BLaER1 (cell line): ENCODE data around the gene FOXP4.
A peak's percentile ranks its signal among the peaks of the same experiment; 100 is the strongest.

Experiments used
- H3K27ac ChIP-seq: shearing (Covaris generic); formaldehyde crosslinking; 2 replicates; pipeline ENCODE4 v1.8.1; 2022
- H3K27me3 ChIP-seq: shearing (Covaris generic); formaldehyde crosslinking; 2 replicates; pipeline ENCODE4 v1.8.1; 2022
- H3K36me3 ChIP-seq: shearing (Covaris generic); formaldehyde crosslinking; 2 replicates; pipeline ENCODE4 v1.8.1; 2022
- H3K4me1 ChIP-seq: shearing (Covaris generic); formaldehyde crosslinking; 2 replicates; pipeline ENCODE4 v1.8.1; 2022
- H3K4me2 ChIP-seq: shearing (Covaris generic); formaldehyde crosslinking; 2 replicates; pipeline ENCODE4 v1.8.1; 2022
- H3K4me3 ChIP-seq: shearing (Covaris generic); formaldehyde crosslinking; 2 replicates; pipeline ENCODE4 v1.8.1; 2022
- H3K9ac ChIP-seq: shearing (Covaris generic); formaldehyde crosslinking; 2 replicates; pipeline ENCODE4 v1.8.1; 2022
- H3K9me3 ChIP-seq: shearing (Covaris generic); formaldehyde crosslinking; 2 replicates; pipeline ENCODE4 v1.8.1; 2022
- H4K20me1 ChIP-seq: shearing (Covaris generic); formaldehyde crosslinking; 2 replicates; pipeline ENCODE4 v1.8.1; 2022
- Cebpa-rat ChIP-seq: shearing (Covaris generic); IDR thresholded peaks from 2 replicates; pipeline ENCODE4 v1.8.1; 2022

The FOXP4 gene

GRCh38 chr6:41572613-41573012 is 26.4 kb downstream of the FOXP4 start:
- H3K4me3 ChIP-seq, result no peak overlapping the region
- H3K27ac ChIP-seq, result no peak overlapping the region
- H4K20me1 ChIP-seq, result peaks cover 79% of the 10 kb centered on the region
- H3K36me3 ChIP-seq, result peaks cover 75% of the 10 kb centered on the region
- peaks cover 54% of the 10 kb centered on the region for H3K4me1 ChIP-seq
- no peak for TF ChIP-seq Cebpa-rat
- H3K9ac ChIP-seq, result no peak overlapping the region
- H3K27me3 ChIP-seq, result no peaks in the 10 kb centered on the region
- no peaks in the 10 kb centered on the region for H3K9me3 ChIP-seq
- no peak overlapping the region for H3K4me2 ChIP-seq

- H3K27me3 ChIP-seq, result no peaks in the 10 kb centered on the region
- no peaks in the 10 kb centered on the region for H3K9me3 ChIP-seq
- no peak overlapping the region for H3K9ac ChIP-seq
- H3K36me3 ChIP-seq, result peaks cover 70% of the 10 kb centered on the region
- TF ChIP-seq Cebpa-rat, result no peak
- peaks cover 61% of the 10 kb centered on the region for H3K4me1 ChIP-seq
- no peak overlapping the region; the same call in 1 of the 2 replicates for H3K4me2 ChIP-seq
- H3K4me3 ChIP-seq, result no peak overlapping the region
- H3K27ac ChIP-seq, result no peak overlapping the region
- peaks cover 85% of the 10 kb centered on the region for H4K20me1 ChIP-seq
Observed at GRCh38 chr6:41573276-41573675, 27.1 kb downstream of the FOXP4 start.

- Histone ChIP-seq H3K36me3 (peaks cover 63% of the 10 kb centered on the region), H3K4me1 (peaks cover 66% of the 10 kb centered on the region), H3K4me3 (no peak overlapping the region), H3K27me3 (no peaks in the 10 kb centered on the region), H3K9me3 (no peaks in the 10 kb centered on the region), H3K9ac (no peak overlapping the region), H3K27ac (no peak overlapping the region), H3K4me2 (no peak overlapping the region; the same call in 1 of the 2 replicates), H4K20me1 (peaks cover 79% of the 10 kb centered on the region)
- TF ChIP-seq Cebpa-rat, result no peak
Observed at GRCh38 chr6:41573985-41574384, 27.8 kb downstream of the FOXP4 start.

- Histone ChIP-seq H3K27ac (no peak overlapping the region), H3K4me2 (no peak overlapping the region; the same call in 1 of the 2 replicates), H3K4me1 (peaks cover 56% of the 10 kb centered on the region), H3K9me3 (no peaks in the 10 kb centered on the region), H4K20me1 (peaks cover 63% of the 10 kb centered on the region), H3K36me3 (peaks cover 56% of the 10 kb centered on the region), H3K4me3 (no peak overlapping the region), H3K9ac (no peak overlapping the region), H3K27me3 (no peaks in the 10 kb centered on the region)
- TF ChIP-seq Cebpa-rat, result no peak
Observed at GRCh38 chr6:41575598-41575997, 29.4 kb downstream of the FOXP4 start.

GRCh38 chr6:41576667-41577066 is 30.5 kb downstream of the FOXP4 start:
- peaks cover 64% of the 10 kb centered on the region for H3K4me1 ChIP-seq
- no peak overlapping the region for H3K9ac ChIP-seq
- H3K4me2 ChIP-seq, result peak overlapping the region; percentile 55; the same call in 1 of the 2 replicates
- H3K27ac ChIP-seq, result no peak overlapping the region
- no peak overlapping the region for H3K4me3 ChIP-seq
- H3K36me3 ChIP-seq, result peaks cover 56% of the 10 kb centered on the region
- no peaks in the 10 kb centered on the region for H3K27me3 ChIP-seq
- H3K9me3 ChIP-seq, result no peaks in the 10 kb centered on the region
- H4K20me1 ChIP-seq, result peaks cover 58% of the 10 kb centered on the region
- no peak for TF ChIP-seq Cebpa-rat

GRCh38 chr6:41577356-41578216 is 31.4 kb downstream of the FOXP4 start:
- no peaks in the 10 kb centered on the region for H3K27me3 ChIP-seq
- no peak overlapping the region for H3K4me3 ChIP-seq
- peak overlapping the region; percentile 55 for H3K4me2 ChIP-seq
- H3K27ac ChIP-seq, result peak overlapping the region; percentile 49
- peaks cover 55% of the 10 kb centered on the region for H4K20me1 ChIP-seq
- peaks cover 64% of the 10 kb centered on the region for H3K4me1 ChIP-seq
- H3K36me3 ChIP-seq, result peaks cover 56% of the 10 kb centered on the region
- TF ChIP-seq Cebpa-rat, result no peak
- H3K9me3 ChIP-seq, result no peaks in the 10 kb centered on the region
- 0 out of 2 replicates have a peak overlapping the region, but pooled peaks have one; percentile 16 for H3K9ac ChIP-seq

GRCh38 chr6:41578217-41579087 is 32.3 kb downstream of the FOXP4 start:
- H3K4me3 ChIP-seq, result no peak overlapping the region
- H3K36me3 ChIP-seq, result peaks cover 55% of the 10 kb centered on the region
- H3K4me2 ChIP-seq, result peak overlapping the region; percentile 55

GRCh38 chr6:41579088-41579610 is 33.0 kb downstream of the FOXP4 start:
- TF ChIP-seq Cebpa-rat, result no peak
- no peak overlapping the region for H3K9ac ChIP-seq
- H3K27me3 ChIP-seq, result no peaks in the 10 kb centered on the region

More at GRCh38 chr6:41578217-41579087, 32.3 kb downstream of the FOXP4 start:
- H3K27ac ChIP-seq, result peak overlapping the region; percentile 49
- peaks cover 51% of the 10 kb centered on the region for H4K20me1 ChIP-seq
- H3K9me3 ChIP-seq, result no peaks in the 10 kb centered on the region
- H3K4me1 ChIP-seq, result peaks cover 68% of the 10 kb centered on the region
- no peak for TF ChIP-seq Cebpa-rat
- H3K27me3 ChIP-seq, result no peaks in the 10 kb centered on the region
- H3K9ac ChIP-seq, result peak overlapping the region; percentile 16; the same call in 1 of the 2 replicates

GRCh38 chr6:41580690-41581089 is 34.5 kb downstream of the FOXP4 start:
- Histone ChIP-seq H4K20me1 (peaks cover 62% of the 10 kb centered on the region), H3K9ac (no peak overlapping the region), H3K9me3 (no peaks in the 10 kb centered on the region), H3K27ac (no peak overlapping the region), H3K36me3 (peaks cover 69% of the 10 kb centered on the region), H3K4me3 (no peak overlapping the region), H3K4me2 (no peak overlapping the region), H3K27me3 (no peaks in the 10 kb centered on the region), H3K4me1 (peaks cover 68% of the 10 kb centered on the region)
- TF ChIP-seq Cebpa-rat, result no peak

More at GRCh38 chr6:41579088-41579610, 33.0 kb downstream of the FOXP4 start:
- Histone ChIP-seq H3K36me3 (peaks cover 55% of the 10 kb centered on the region), H3K4me3 (no peak overlapping the region), H3K4me1 (peaks cover 68% of the 10 kb centered on the region), H4K20me1 (peaks cover 57% of the 10 kb centered on the region), H3K27ac (no peak overlapping the region), H3K9me3 (no peaks in the 10 kb centered on the region), H3K4me2 (no peak overlapping the region)
